CD4-positive, alpha-beta T cell (primary cell): ENCODE data around the gene AFDN. TPM values are rescaled to one million over a fixed set of nuclear protein-coding genes. Genes with fewer than 3 reads are reported as not detected.

Source experiments
- ATAC-seq: fragments of 200-7000 bp; cut with Tn5 transposase; one replicate; pipeline ENCODE4 v1.10.0; 2022; ENCODE audit warnings: mild to moderate bottlenecking; ENCODE audit not compliant: poor library complexity
- CTCF ChIA-PET: fragments of 350-600 bp; sonication (Branson Sonifier 250); formaldehyde crosslinking; loops from one replicate; lab custom pipeline; 2021; ENCODE audit warnings: antibody characterized with exemption, inconsistent platforms; lab: Charles Lee
- POLR2A ChIA-PET: fragments of 350-600 bp; sonication (Branson Sonifier 250); formaldehyde crosslinking; loops from one replicate; lab custom pipeline; 2021; ENCODE audit warnings: antibody characterized with exemption, inconsistent platforms; lab: Charles Lee
- DNase-seq, 14 experiments: peaks; one replicate each; pipeline ENCODE4 v3.0.0-alpha.2; 2013 to 2020; ENCODE audit warnings: mixed read lengths in 2 of 14
- H3K27ac ChIP-seq, 2 donors: one replicate each; pipeline versions ENCODE4 v1.5.1 to v1.7.0; 2013; ENCODE audit warnings: low read length in 2 of 2, low read depth in 1 of 2, mild to moderate bottlenecking in 1 of 2
- H3K27me3 ChIP-seq, 2 experiments: 1 replicate in 1 of 2; 2 replicates in 1 of 2; pipeline versions ENCODE4 v1.6.1 to v1.7.0; 2013; ENCODE audit warnings: low read length in 2 of 2, control low read depth in 1 of 2, mild to moderate bottlenecking in 1 of 2, moderate library complexity in 1 of 2; ENCODE audit not compliant: insufficient read depth in 2 of 2, control insufficient read depth in 1 of 2
- H3K36me3 ChIP-seq: one replicate; pipeline ENCODE4 v1.6.1; 2013; ENCODE audit warnings: low read length, control low read depth; ENCODE audit not compliant: insufficient read depth
- H3K4me1 ChIP-seq: one replicate; pipeline ENCODE4 v1.6.1; 2013; ENCODE audit warnings: low read length, control low read depth; ENCODE audit not compliant: insufficient read depth
- H3K4me3 ChIP-seq: one replicate; pipeline ENCODE4 v1.5.1; 2013; ENCODE audit warnings: mild to moderate bottlenecking, low read length, moderate library complexity
- H3K9me3 ChIP-seq, 2 experiments: 1 replicate in 1 of 2; 2 replicates in 1 of 2; pipeline versions ENCODE4 v1.6.1 to v1.7.0; 2013; ENCODE audit warnings: low read length in 2 of 2, mild to moderate bottlenecking in 2 of 2, control low read depth in 1 of 2, moderate library complexity in 1 of 2; ENCODE audit not compliant: control insufficient read depth in 1 of 2, insufficient read depth in 1 of 2
- H3K27ac Mint-ChIP-seq: one replicate; pipeline ENCODE4 v1.8.0; 2020; ENCODE audit warnings: mixed read lengths
- H3K27me3 Mint-ChIP-seq: one replicate; pipeline ENCODE4 v1.8.0; 2021; ENCODE audit warnings: mixed read lengths
- H3K36me3 Mint-ChIP-seq: one replicate; pipeline ENCODE4 v1.8.0; 2021; ENCODE audit warnings: low read depth, mixed read lengths
- H3K4me1 Mint-ChIP-seq: one replicate; pipeline ENCODE4 v1.8.0; 2021; ENCODE audit warnings: low read depth, mixed read lengths
- H3K4me3 Mint-ChIP-seq: one replicate; pipeline ENCODE4 v1.8.0; 2020; ENCODE audit warnings: mild to moderate bottlenecking, mixed read lengths
- H3K9me3 Mint-ChIP-seq: one replicate; pipeline ENCODE4 v1.8.0; 2020; ENCODE audit warnings: mixed read lengths
- intact Hi-C, 2 experiments: fragments of 100-400 bp; cut with DNase I in 1 of 2; cut with micrococcal nuclease in 1 of 2; formaldehyde crosslinking; loops; one replicate each; pipeline versions ENCODE4 v1.15.1 to v1.9.0; 2023 to 2025; cut with DNase I, micrococcal nuclease
- total RNA-seq, 174 experiments: library from RNA in 2 of 174; stranded (reverse) in 2 of 174; gene quantifications; one replicate each; pipeline ENCODE4 v1.2.3 and lab custom pipeline; 2021 to 2026
- TF ChIP-seq, protein P1 (sequence below): fragments of 200-600 bp; IDR thresholded peaks from one replicate; pipeline ENCODE4 v1.8.0; 2022; ENCODE audit warnings: antibody characterized with exemption, mild to moderate bottlenecking

The AFDN gene
- total RNA-seq, 2 experiments from 2014 or later: 9.1 to 10.2 TPM

DNA sequence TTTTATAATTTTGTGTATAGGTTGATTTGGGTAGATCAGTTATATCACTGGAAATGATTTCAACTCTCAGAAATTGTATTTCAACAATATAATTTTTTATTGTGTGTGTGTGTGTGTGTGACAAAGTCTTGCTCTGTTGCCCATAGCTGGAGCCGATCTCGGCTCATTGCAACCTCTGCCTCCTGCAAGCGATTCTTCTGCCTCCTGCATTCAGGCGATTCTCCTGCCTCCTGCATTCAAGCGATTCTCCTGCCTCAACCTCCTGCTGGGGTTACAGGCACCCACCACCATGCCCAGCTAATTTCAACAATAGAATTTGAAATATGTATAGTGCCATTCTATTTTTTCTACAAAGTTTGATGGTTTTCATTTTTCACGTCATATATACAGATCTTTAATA lies 24.1 kb downstream of the AFDN start:
- Mint-ChIP-seq H3K36me3 (no peaks in the 10 kb centered on the region), H3K4me1 (no peaks in the 10 kb centered on the region), H3K9me3 (no peaks in the 10 kb centered on the region), H3K27me3 (peaks cover 39% of the 10 kb centered on the region), H3K4me3 (no peak overlapping the region), H3K27ac (no peak overlapping the region)
- Histone ChIP-seq H3K27ac (no peak overlapping the region), H3K27me3 (no peaks in the 10 kb centered on the region), H3K9me3 (no peaks in the 10 kb centered on the region), H3K4me3 (no peak overlapping the region), H3K4me1 (no peaks in the 10 kb centered on the region), H3K36me3 (no peaks in the 10 kb centered on the region)
- DNase-seq (no peak), ATAC-seq (no peak)
- TF ChIP-seq, protein P1, sequence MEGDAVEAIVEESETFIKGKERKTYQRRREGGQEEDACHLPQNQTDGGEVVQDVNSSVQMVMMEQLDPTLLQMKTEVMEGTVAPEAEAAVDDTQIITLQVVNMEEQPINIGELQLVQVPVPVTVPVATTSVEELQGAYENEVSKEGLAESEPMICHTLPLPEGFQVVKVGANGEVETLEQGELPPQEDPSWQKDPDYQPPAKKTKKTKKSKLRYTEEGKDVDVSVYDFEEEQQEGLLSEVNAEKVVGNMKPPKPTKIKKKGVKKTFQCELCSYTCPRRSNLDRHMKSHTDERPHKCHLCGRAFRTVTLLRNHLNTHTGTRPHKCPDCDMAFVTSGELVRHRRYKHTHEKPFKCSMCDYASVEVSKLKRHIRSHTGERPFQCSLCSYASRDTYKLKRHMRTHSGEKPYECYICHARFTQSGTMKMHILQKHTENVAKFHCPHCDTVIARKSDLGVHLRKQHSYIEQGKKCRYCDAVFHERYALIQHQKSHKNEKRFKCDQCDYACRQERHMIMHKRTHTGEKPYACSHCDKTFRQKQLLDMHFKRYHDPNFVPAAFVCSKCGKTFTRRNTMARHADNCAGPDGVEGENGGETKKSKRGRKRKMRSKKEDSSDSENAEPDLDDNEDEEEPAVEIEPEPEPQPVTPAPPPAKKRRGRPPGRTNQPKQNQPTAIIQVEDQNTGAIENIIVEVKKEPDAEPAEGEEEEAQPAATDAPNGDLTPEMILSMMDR: no peak
- ChIA-PET POLR2A (no interaction called here), CTCF (no interaction called here)
- intact Hi-C loops: no loop called here

DNA sequence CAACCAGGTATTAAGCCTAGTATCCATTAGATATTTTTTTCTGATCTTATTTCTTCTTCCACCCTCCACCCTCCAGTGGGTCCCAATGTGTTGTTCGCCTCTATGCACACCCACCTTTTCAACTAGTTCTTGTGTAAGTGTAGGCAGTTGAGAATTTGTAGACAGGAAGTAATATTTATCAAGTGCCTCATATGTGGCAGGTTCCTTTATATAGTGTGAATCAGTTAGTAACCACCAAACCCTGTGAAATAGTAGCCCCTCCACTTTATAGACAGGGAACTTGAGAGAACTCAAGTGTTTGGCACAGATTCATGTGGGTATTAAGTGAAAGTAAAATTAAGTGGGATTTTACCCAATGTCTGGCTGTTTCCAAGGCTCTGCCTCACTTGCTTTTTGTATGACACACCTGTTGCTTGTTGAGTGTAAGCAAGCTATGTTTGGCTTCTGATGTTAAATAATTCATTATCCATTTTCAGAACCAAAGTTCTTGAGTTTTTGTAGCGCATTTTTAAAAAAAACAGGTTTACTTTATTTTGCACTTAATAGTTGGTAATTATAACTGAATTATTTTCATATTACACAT lies 24.8 kb downstream of the AFDN start:
- H3K4me1 ChIP-seq: no peaks in the 10 kb centered on the region
- H3K27ac ChIP-seq: no peak overlapping the region
- H3K4me3 Mint-ChIP-seq: no peak overlapping the region
- H3K4me3 ChIP-seq: no peak overlapping the region
- H3K9me3 Mint-ChIP-seq: no peaks in the 10 kb centered on the region
- ATAC-seq: no peak
- intact Hi-C loops: no loop called here
- H3K27me3 ChIP-seq: no peaks in the 10 kb centered on the region
- H3K4me1 Mint-ChIP-seq: no peaks in the 10 kb centered on the region
- ChIA-PET POLR2A (no interaction called here), CTCF (no interaction called here)
- no peaks in the 10 kb centered on the region for H3K36me3 Mint-ChIP-seq
- TF ChIP-seq, protein P1: no peak
- no peak for DNase-seq
- no peaks in the 10 kb centered on the region for H3K9me3 ChIP-seq
- no peak overlapping the region for H3K27ac Mint-ChIP-seq
- no peaks in the 10 kb centered on the region for H3K36me3 ChIP-seq
- peaks cover 34% of the 10 kb centered on the region for H3K27me3 Mint-ChIP-seq

DNA sequence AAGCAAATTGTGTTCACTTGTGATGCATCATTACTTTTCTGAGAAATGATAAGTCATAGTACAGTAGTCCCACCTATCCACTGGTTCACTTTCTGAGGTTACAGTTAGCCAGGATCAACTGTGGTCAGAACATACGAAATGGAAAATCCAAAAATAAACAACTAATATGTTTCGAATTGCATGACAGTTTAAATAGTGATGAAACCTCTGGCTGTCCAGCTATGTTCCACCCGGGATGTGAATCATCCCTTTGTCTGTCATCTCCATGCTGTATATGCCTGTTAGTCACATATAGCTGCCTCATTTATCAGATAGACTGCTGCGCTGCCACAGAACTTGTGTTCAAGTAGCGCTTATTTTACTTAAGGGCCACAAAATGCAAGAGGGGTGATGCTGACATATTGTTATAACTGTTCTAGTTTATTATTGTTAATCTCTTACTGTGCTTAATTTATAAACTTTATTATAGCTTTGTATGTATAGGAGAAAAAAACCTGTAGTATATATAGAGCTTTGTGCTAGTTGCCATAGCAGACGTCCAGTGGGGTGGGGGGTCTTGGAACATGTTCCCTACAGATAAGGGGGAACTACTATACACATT lies 29.2 kb downstream of the AFDN start:
- peaks cover 17% of the 10 kb centered on the region for H3K27me3 Mint-ChIP-seq
- TF ChIP-seq, protein P1: no peak

More for the DNA sequence above, 29.2 kb downstream of the AFDN start:
- ChIA-PET CTCF (no interaction called here), POLR2A (no interaction called here)
- Histone ChIP-seq H3K27me3 (no peaks in the 10 kb centered on the region), H3K4me1 (no peaks in the 10 kb centered on the region), H3K27ac (no peak overlapping the region), H3K36me3 (no peaks in the 10 kb centered on the region), H3K9me3 (no peaks in the 10 kb centered on the region), H3K4me3 (no peak overlapping the region)
- H3K4me1 Mint-ChIP-seq: no peaks in the 10 kb centered on the region
- DNase-seq: no peak
- intact Hi-C loops: no loop called here
- no peaks in the 10 kb centered on the region for H3K36me3 Mint-ChIP-seq
- ATAC-seq: no peak
- no peak overlapping the region for H3K27ac Mint-ChIP-seq
- no peak overlapping the region for H3K4me3 Mint-ChIP-seq
- H3K9me3 Mint-ChIP-seq: peaks cover 3% of the 10 kb centered on the region
